ENCODE results near the gene IL16.

DNA sequence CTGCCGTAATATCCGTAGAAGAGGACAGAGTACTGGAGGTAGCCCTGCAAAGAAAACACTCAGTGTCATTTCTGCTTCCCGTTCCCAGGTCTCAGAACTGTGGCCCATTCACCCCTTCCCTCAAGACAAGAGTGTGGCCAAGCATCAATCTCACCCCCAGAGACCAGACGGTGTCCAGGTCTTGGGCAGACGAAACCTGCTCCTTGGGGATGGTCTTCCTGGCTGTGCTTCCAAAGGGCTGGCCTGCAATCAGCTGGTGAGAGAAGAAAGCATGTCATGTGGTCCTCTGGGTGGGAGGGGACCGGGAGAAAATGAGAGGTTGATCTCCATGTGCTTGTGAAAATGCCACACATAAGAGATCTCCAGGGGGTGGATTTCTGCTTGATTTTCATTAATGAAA lies 161.6 kb downstream of the IL16 start:
- TF ChIP-seq, protein P1, sequence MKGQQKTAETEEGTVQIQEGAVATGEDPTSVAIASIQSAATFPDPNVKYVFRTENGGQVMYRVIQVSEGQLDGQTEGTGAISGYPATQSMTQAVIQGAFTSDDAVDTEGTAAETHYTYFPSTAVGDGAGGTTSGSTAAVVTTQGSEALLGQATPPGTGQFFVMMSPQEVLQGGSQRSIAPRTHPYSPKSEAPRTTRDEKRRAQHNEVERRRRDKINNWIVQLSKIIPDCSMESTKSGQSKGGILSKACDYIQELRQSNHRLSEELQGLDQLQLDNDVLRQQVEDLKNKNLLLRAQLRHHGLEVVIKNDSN (IDR thresholded peaks at IDR 0.05), result no peak
- no peak for TF ChIP-seq TAF1 (IDR thresholded peaks at IDR 0.05; ENCODE audit: low read depth)
- TF ChIP-seq, protein P2, sequence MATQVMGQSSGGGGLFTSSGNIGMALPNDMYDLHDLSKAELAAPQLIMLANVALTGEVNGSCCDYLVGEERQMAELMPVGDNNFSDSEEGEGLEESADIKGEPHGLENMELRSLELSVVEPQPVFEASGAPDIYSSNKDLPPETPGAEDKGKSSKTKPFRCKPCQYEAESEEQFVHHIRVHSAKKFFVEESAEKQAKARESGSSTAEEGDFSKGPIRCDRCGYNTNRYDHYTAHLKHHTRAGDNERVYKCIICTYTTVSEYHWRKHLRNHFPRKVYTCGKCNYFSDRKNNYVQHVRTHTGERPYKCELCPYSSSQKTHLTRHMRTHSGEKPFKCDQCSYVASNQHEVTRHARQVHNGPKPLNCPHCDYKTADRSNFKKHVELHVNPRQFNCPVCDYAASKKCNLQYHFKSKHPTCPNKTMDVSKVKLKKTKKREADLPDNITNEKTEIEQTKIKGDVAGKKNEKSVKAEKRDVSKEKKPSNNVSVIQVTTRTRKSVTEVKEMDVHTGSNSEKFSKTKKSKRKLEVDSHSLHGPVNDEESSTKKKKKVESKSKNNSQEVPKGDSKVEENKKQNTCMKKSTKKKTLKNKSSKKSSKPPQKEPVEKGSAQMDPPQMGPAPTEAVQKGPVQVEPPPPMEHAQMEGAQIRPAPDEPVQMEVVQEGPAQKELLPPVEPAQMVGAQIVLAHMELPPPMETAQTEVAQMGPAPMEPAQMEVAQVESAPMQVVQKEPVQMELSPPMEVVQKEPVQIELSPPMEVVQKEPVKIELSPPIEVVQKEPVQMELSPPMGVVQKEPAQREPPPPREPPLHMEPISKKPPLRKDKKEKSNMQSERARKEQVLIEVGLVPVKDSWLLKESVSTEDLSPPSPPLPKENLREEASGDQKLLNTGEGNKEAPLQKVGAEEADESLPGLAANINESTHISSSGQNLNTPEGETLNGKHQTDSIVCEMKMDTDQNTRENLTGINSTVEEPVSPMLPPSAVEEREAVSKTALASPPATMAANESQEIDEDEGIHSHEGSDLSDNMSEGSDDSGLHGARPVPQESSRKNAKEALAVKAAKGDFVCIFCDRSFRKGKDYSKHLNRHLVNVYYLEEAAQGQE (IDR thresholded peaks at IDR 0.05; ENCODE audit: low read depth), result no peak
